Measurements from ENCODE around the gene OCIAD2. TPM values are rescaled to one million over a fixed set of nuclear protein-coding genes. Genes with fewer than 3 reads are reported as not detected.

Gene OCIAD2
- total RNA-seq: 1.6 and 2.9 TPM in 2 replicates

GRCh38 chr4:48906206-48907173 lies at the start of gene OCIAD2:
TSS of gene OCIAD2 (minus strand) at chr4:48906774. CDS start at chr4:48904549, 2,225 bp downstream.

Small RNA genes lying within 50 kb of the gene (small RNA-seq; reads per million reads assigned to genes)
- gene AC020593.1: not detected
- not detected for gene RNU6-158P

Other genes starting within 250 kb of the OCIAD2 start
- gene FRYL, start 126.5 kb downstream of the OCIAD2 start, total RNA-seq: 44.1 and 49.7 TPM in 2 replicates
- 70.8 and 73.7 TPM in 2 replicates for gene OCIAD1, start 75.7 kb downstream of the OCIAD2 start, total RNA-seq
- not detected in 2 replicates for gene CWH43, start 79.5 kb upstream of the OCIAD2 start, total RNA-seq

Measured in hair follicle dermal papilla cell (primary cell).